HG02840 (cell line): ENCODE results near the gene ISLR2.
A peak's percentile ranks its signal among the peaks of the same experiment; 100 is the strongest.
"Not testable (repeated sequence)": the region's sequence is repeated elsewhere in the genome, so short reads cannot be mapped to it uniquely, and the experiment has no call there.

ENCODE experiments used
- ATAC-seq: cut with Tn5 transposase; IDR thresholded peaks from one replicate; pipeline ENCODE4 v1.9.1; 2021; ENCODE audit warnings: mild to moderate bottlenecking, moderate library complexity, moderate number of reproducible peaks; ENCODE audit not compliant: unreplicated experiment, low FRiP score

The ISLR2 gene

GRCh38 chr15:74130155-74130848, at the start of gene ISLR2:
TSS of gene ISLR2 (plus strand) at chr15:74130586. CDS start at chr15:74132755, 2,169 bp downstream.
- ATAC-seq: no peak

GRCh38 chr15:74082450-74082849, 47.9 kb upstream of the ISLR2 start, which contains the start of gene GOLGA6A:
TSS of gene GOLGA6A (minus strand) at chr15:74082550. CDS start at chr15:74082509, 41 bp downstream.
- ATAC-seq: not testable (repeated sequence)

- not testable (repeated sequence) for ATAC-seq
Observed at GRCh38 chr15:74094567-74094966, 35.8 kb upstream of the ISLR2 start.

- ATAC-seq: not testable (repeated sequence)
Observed at GRCh38 chr15:74095610-74096009, 34.8 kb upstream of the ISLR2 start.

GRCh38 chr15:74096753-74097474, 33.5 kb upstream of the ISLR2 start:
- ATAC-seq: not testable (repeated sequence)

- ATAC-seq: peak; percentile 80
Observed at GRCh38 chr15:74099963-74100733, 30.2 kb upstream of the ISLR2 start.

GRCh38 chr15:74108111-74108510, 22.3 kb upstream of the ISLR2 start:
- no peak for ATAC-seq

GRCh38 chr15:74108611-74109010, 21.8 kb upstream of the ISLR2 start:
- not testable (repeated sequence) for ATAC-seq

GRCh38 chr15:74109713-74110112, 20.7 kb upstream of the ISLR2 start:
- ATAC-seq: no peak

GRCh38 chr15:74120426-74120825, 10.0 kb upstream of the ISLR2 start:
- ATAC-seq: no peak

- no peak for ATAC-seq
Observed at GRCh38 chr15:74121039-74121438, 9.3 kb upstream of the ISLR2 start.

GRCh38 chr15:74121858-74122257, 8.5 kb upstream of the ISLR2 start:
- no peak for ATAC-seq

- no peak for ATAC-seq
Observed at GRCh38 chr15:74122403-74123130, 7.8 kb upstream of the ISLR2 start.

- no peak for ATAC-seq
Observed at GRCh38 chr15:74123131-74123429, 7.3 kb upstream of the ISLR2 start.

- ATAC-seq: no peak
Observed at GRCh38 chr15:74123658-74124057, 6.7 kb upstream of the ISLR2 start.

GRCh38 chr15:74124196-74124595, 6.2 kb upstream of the ISLR2 start:
- no peak for ATAC-seq

- ATAC-seq: no peak
Observed at GRCh38 chr15:74124759-74125158, 5.6 kb upstream of the ISLR2 start.

- no peak for ATAC-seq
Observed at GRCh38 chr15:74127255-74127953, 3.0 kb upstream of the ISLR2 start.

- ATAC-seq: no peak
Observed at GRCh38 chr15:74127954-74128784, 2.2 kb upstream of the ISLR2 start.
